BE2C (cell line): ENCODE data around the gene BOC.

Source experiments
- DNase-seq: peaks from one replicate; pipeline ENCODE4 v3.0.0-alpha.2; 2020
- H3K27me3 ChIP-seq: fragments of 250-450 bp; sonication (Bioruptor Pico); 2 replicates; pipeline ENCODE4 v1.5.1; 2020; ENCODE audit warnings: mild to moderate bottlenecking
- H3K36me3 ChIP-seq: fragments of 250-450 bp; sonication (Bioruptor Pico); 2 replicates; pipeline ENCODE4 v1.5.1; 2020; ENCODE audit warnings: mild to moderate bottlenecking
- H3K4me1 ChIP-seq: fragments of 250-450 bp; sonication (Bioruptor Pico); 2 replicates; pipeline ENCODE4 v1.5.1; 2020
- H3K4me3 ChIP-seq: 2 replicates; pipeline ENCODE4 v1.5.1; 2011; ENCODE audit warnings: low read depth, low read length
- H3K9me3 ChIP-seq: fragments of 250-450 bp; sonication (Bioruptor Pico); 2 replicates; pipeline ENCODE4 v1.5.1; 2020
- TF ChIP-seq, protein P1 (sequence below): IDR thresholded peaks from 2 replicates; pipeline ENCODE4 v1.5.1; 2012; ENCODE audit warnings: mild to moderate bottlenecking, low read depth, low read length

BOC gene

GRCh38 chr3:113174304-113174703 lies 37.1 kb upstream of the BOC start:
- H3K36me3 ChIP-seq, result no peaks in the 10 kb centered on the region
- no peak overlapping the region for H3K4me3 ChIP-seq
- TF ChIP-seq, protein P1, sequence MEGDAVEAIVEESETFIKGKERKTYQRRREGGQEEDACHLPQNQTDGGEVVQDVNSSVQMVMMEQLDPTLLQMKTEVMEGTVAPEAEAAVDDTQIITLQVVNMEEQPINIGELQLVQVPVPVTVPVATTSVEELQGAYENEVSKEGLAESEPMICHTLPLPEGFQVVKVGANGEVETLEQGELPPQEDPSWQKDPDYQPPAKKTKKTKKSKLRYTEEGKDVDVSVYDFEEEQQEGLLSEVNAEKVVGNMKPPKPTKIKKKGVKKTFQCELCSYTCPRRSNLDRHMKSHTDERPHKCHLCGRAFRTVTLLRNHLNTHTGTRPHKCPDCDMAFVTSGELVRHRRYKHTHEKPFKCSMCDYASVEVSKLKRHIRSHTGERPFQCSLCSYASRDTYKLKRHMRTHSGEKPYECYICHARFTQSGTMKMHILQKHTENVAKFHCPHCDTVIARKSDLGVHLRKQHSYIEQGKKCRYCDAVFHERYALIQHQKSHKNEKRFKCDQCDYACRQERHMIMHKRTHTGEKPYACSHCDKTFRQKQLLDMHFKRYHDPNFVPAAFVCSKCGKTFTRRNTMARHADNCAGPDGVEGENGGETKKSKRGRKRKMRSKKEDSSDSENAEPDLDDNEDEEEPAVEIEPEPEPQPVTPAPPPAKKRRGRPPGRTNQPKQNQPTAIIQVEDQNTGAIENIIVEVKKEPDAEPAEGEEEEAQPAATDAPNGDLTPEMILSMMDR, result no peak
- no peak for DNase-seq
- no peaks in the 10 kb centered on the region for H3K9me3 ChIP-seq
- H3K4me1 ChIP-seq, result no peaks in the 10 kb centered on the region; the same call in 1 of the 2 replicates
- H3K27me3 ChIP-seq, result no peaks in the 10 kb centered on the region

DNA sequence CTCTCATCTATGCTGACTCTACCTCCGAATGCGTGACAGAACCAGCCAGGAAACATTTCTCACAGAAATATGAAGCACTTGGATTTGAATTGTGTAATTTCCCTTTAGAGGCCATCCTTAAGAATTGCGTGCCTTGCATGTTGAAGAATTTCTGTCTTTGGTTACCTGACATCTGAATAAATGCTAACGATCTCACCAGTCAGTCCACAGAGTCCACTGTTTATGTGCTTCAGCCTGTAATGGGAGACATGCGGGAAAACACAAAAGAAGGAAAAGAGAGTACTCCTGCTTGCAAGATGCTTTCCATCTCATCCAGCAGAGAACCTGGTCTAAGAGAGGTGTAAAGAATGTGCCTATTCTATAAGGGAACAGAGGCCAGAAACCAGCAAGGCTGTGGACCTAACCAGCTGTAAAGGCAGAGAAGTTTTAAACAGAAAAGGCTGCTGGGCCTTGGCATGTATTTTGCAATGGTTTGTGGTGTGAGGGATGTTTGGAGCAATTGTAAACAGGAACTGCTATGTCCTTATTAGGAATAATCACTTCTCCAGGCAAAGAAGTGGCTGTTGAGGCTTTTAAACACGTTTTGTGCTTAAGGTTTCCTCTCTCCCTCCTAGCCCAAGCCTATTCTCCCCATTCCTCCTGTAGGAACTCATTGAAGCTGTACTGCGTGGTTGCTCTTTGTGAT lies 36.4 kb upstream of the BOC start:
- Histone ChIP-seq H3K9me3 (no peaks in the 10 kb centered on the region), H3K4me1 (no peaks in the 10 kb centered on the region; the same call in 1 of the 2 replicates), H3K36me3 (no peaks in the 10 kb centered on the region), H3K27me3 (no peaks in the 10 kb centered on the region), H3K4me3 (no peak overlapping the region)
- TF ChIP-seq, protein P1, result no peak
- no peak for DNase-seq

DNA sequence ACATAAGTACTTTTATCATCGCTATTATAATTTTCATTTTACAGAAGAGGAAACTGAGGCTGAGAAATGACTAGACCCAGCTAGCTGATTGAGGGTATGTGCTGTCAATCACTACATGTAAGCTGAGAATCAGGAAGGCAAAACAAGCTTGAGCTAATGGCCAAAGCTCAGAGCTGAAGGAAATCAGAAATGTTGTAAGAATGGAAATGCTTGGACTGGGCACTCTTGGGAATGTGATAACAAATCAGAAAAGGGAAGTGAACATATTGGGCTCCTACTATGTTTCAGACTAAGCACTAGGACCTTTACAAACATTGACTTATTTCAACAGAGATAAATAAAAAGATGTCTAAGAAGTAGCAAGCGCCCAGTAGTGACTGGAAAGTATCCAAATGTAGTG lies 33.8 kb upstream of the BOC start:
- Histone ChIP-seq H3K4me1 (no peaks in the 10 kb centered on the region; the same call in 1 of the 2 replicates), H3K36me3 (no peaks in the 10 kb centered on the region), H3K9me3 (no peaks in the 10 kb centered on the region), H3K4me3 (no peak overlapping the region), H3K27me3 (no peaks in the 10 kb centered on the region)
- DNase-seq, result no peak
- TF ChIP-seq, protein P1, result no peak

DNA sequence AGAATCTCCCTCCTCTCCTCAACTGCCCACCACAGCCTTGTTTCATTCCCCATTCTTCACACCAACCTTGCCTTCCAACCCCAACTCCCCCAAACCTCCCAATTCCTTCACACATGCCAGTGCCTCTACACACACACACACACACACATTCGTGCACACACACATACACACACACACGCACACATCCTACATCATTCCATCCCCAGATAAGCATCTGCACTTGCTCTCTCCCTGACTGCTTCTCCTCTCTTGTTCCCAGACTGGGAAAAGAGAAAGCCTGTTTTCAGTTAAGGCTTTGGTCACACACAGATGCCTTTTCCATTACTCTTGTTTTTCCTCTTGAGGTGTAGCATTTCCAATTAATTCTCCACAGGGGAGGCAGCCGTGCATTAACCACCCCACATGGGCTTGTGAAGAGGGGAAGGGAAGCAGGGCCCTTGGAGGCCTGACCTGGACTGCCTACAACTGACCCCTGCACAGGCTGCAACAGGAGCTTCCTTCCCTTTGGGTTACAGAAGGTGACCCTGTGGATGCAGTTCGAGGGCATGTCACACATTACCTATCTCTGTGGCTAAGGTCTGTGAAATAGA lies 32.0 kb upstream of the BOC start:
- no peaks in the 10 kb centered on the region for H3K36me3 ChIP-seq
- no peaks in the 10 kb centered on the region for H3K27me3 ChIP-seq
- TF ChIP-seq, protein P1, result no peak
- no peaks in the 10 kb centered on the region; the same call in 1 of the 2 replicates for H3K4me1 ChIP-seq
- H3K4me3 ChIP-seq, result no peak overlapping the region
- DNase-seq, result no peak
- no peaks in the 10 kb centered on the region; the same call in 1 of the 2 replicates for H3K9me3 ChIP-seq

- peaks cover 2% of the 10 kb centered on the region; the same call in 1 of the 2 replicates for H3K4me1 ChIP-seq
- DNase-seq, result peak; percentile 29
- no peaks in the 10 kb centered on the region for H3K27me3 ChIP-seq
- TF ChIP-seq, protein P1, result no peak
- H3K9me3 ChIP-seq, result no peaks in the 10 kb centered on the region; the same call in 1 of the 2 replicates
- no peaks in the 10 kb centered on the region for H3K36me3 ChIP-seq
- no peak overlapping the region for H3K4me3 ChIP-seq
These were observed 27.4 kb upstream of the BOC start for GRCh38 chr3:113183748-113184661.
